Measurements from ENCODE around the gene TMEM179. TPM values are rescaled to one million over a fixed set of nuclear protein-coding genes. Genes with fewer than 3 reads are reported as not detected.

Gene TMEM179
- polyA plus RNA-seq, 1 donor from 2014 or later, result 20.3 TPM

- Histone ChIP-seq H3F3A (ENCODE audit: insufficient read depth, low read length, poor library complexity, severe bottlenecking) (no peaks in the 10 kb centered on the region), H3K36me3 (ENCODE audit: insufficient read depth, low read length) (no peaks in the 10 kb centered on the region), H3K9me2 (ENCODE audit: insufficient read depth, low read length) (no peaks in the 10 kb centered on the region), H3K9ac (ENCODE audit: low read length) (no peak overlapping the region), H4K20me1 (ENCODE audit: insufficient read depth) (no peaks in the 10 kb centered on the region), H3K79me2 (replicated peaks; ENCODE audit: insufficient read depth, low read length) (no peaks in the 10 kb centered on the region), H3K9me3 (ENCODE audit: low read length) (no peaks in the 10 kb centered on the region), H3K27ac (ENCODE audit: low read length) (no peak overlapping the region), H3K4me3 (ENCODE audit: low read length) (no peak overlapping the region), H3K27me3 (ENCODE audit: insufficient read depth, low read depth, low read length) (no peaks in the 10 kb centered on the region), H2AFZ (ENCODE audit: low read depth, low read length) (no peak overlapping the region), H3K4me2 (ENCODE audit: low read length) (no peak overlapping the region)
- TF ChIP-seq, protein P1, sequence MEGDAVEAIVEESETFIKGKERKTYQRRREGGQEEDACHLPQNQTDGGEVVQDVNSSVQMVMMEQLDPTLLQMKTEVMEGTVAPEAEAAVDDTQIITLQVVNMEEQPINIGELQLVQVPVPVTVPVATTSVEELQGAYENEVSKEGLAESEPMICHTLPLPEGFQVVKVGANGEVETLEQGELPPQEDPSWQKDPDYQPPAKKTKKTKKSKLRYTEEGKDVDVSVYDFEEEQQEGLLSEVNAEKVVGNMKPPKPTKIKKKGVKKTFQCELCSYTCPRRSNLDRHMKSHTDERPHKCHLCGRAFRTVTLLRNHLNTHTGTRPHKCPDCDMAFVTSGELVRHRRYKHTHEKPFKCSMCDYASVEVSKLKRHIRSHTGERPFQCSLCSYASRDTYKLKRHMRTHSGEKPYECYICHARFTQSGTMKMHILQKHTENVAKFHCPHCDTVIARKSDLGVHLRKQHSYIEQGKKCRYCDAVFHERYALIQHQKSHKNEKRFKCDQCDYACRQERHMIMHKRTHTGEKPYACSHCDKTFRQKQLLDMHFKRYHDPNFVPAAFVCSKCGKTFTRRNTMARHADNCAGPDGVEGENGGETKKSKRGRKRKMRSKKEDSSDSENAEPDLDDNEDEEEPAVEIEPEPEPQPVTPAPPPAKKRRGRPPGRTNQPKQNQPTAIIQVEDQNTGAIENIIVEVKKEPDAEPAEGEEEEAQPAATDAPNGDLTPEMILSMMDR (IDR thresholded peaks at IDR 0.05; ENCODE audit: poor library complexity, severe bottlenecking), result no peak
- TF ChIP-seq, protein P2, sequence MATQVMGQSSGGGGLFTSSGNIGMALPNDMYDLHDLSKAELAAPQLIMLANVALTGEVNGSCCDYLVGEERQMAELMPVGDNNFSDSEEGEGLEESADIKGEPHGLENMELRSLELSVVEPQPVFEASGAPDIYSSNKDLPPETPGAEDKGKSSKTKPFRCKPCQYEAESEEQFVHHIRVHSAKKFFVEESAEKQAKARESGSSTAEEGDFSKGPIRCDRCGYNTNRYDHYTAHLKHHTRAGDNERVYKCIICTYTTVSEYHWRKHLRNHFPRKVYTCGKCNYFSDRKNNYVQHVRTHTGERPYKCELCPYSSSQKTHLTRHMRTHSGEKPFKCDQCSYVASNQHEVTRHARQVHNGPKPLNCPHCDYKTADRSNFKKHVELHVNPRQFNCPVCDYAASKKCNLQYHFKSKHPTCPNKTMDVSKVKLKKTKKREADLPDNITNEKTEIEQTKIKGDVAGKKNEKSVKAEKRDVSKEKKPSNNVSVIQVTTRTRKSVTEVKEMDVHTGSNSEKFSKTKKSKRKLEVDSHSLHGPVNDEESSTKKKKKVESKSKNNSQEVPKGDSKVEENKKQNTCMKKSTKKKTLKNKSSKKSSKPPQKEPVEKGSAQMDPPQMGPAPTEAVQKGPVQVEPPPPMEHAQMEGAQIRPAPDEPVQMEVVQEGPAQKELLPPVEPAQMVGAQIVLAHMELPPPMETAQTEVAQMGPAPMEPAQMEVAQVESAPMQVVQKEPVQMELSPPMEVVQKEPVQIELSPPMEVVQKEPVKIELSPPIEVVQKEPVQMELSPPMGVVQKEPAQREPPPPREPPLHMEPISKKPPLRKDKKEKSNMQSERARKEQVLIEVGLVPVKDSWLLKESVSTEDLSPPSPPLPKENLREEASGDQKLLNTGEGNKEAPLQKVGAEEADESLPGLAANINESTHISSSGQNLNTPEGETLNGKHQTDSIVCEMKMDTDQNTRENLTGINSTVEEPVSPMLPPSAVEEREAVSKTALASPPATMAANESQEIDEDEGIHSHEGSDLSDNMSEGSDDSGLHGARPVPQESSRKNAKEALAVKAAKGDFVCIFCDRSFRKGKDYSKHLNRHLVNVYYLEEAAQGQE (IDR thresholded peaks at IDR 0.05; ENCODE audit: borderline replicate concordance), result no peak
- TF ChIP-seq EP300 (conservative IDR thresholded peaks at IDR 0.05; ENCODE audit: poor library complexity, severe bottlenecking) (no peak), EZH2 (IDR thresholded peaks at IDR 0.05; ENCODE audit: borderline replicate concordance, insufficient read depth, low read length, poor library complexity, severe bottlenecking) (no peak)
These were observed 30.5 kb upstream of the TMEM179 start for GRCh38 chr14:104634886-104635570.

- H3K36me3 ChIP-seq (ENCODE audit: insufficient read depth, low read length), result no peaks in the 10 kb centered on the region
- no peaks in the 10 kb centered on the region for H4K20me1 ChIP-seq (ENCODE audit: insufficient read depth)
- no peak overlapping the region for H3K4me2 ChIP-seq (ENCODE audit: low read length)
- H3F3A ChIP-seq (ENCODE audit: insufficient read depth, low read length, poor library complexity, severe bottlenecking), result no peaks in the 10 kb centered on the region
- H3K79me2 ChIP-seq (replicated peaks; ENCODE audit: insufficient read depth, low read length), result no peaks in the 10 kb centered on the region
- H3K27me3 ChIP-seq (ENCODE audit: insufficient read depth, low read depth, low read length), result no peaks in the 10 kb centered on the region
- no peak overlapping the region for H2AFZ ChIP-seq (ENCODE audit: low read depth, low read length)
- no peak overlapping the region for H3K9ac ChIP-seq (ENCODE audit: low read length)
- H3K27ac ChIP-seq (ENCODE audit: low read length), result no peak overlapping the region
- H3K4me3 ChIP-seq (ENCODE audit: low read length), result no peak overlapping the region
- peaks cover 2% of the 10 kb centered on the region for H3K9me3 ChIP-seq (ENCODE audit: low read length)
- TF ChIP-seq EZH2 (IDR thresholded peaks at IDR 0.05; ENCODE audit: borderline replicate concordance, insufficient read depth, low read length, poor library complexity, severe bottlenecking) (no peak), POLR2AphosphoS5 (IDR thresholded peaks at IDR 0.05) (no peak), MXI1 (conservative IDR thresholded peaks at IDR 0.05; ENCODE audit: poor library complexity, severe bottlenecking) (no peak), SMC3 (conservative IDR thresholded peaks at IDR 0.05; ENCODE audit: poor library complexity) (no peak), TAF1 (IDR thresholded peaks at IDR 0.05; ENCODE audit: low read depth) (no peak)
- TF ChIP-seq, protein P1 (IDR thresholded peaks at IDR 0.05; ENCODE audit: poor library complexity, severe bottlenecking), result no peak
- TF ChIP-seq, protein P2 (IDR thresholded peaks at IDR 0.05; ENCODE audit: borderline replicate concordance), result no peak
- H3K9me2 ChIP-seq (ENCODE audit: insufficient read depth, low read length), result no peaks in the 10 kb centered on the region
These were observed 29.7 kb upstream of the TMEM179 start for GRCh38 chr14:104634138-104634760.

Data from neural cell (in vitro differentiated cells).